HepG2 (cell line): Measurements from ENCODE around the gene ZKSCAN3. TPM values are rescaled to one million over a fixed set of nuclear protein-coding genes. Genes with fewer than 3 reads are reported as not detected.

Experiments used
- ATAC-seq: fragments of 200-7000 bp; cut with Tn5 transposase; 3 replicates; pipeline ENCODE4 v1.9.1; 2020; ENCODE audit warnings: mild to moderate bottlenecking, moderate library complexity
- BruUV-seq: library from RNA; stranded (reverse); fragments of 400-500 nt; replicated peaks from 2 replicates; lab custom pipeline; 2021; lab: Mats Ljungman, UMichigan
- CTCF ChIA-PET: fragments of 300-600 bp; formaldehyde crosslinking; extraction: SDS; loops from one replicate; lab custom pipeline; 2021; ENCODE audit warnings: low total read pairs, inconsistent platforms, low intra/inter-chr PET ratio; lab: Yijun Ruan, JAX
- POLR2A ChIA-PET: fragments of 350-600 bp; sonication (Branson Sonifier 250); formaldehyde crosslinking; loops from one replicate; lab custom pipeline; 2020; ENCODE audit warnings: antibody characterized with exemption, inconsistent platforms; lab: Yijun Ruan, JAX
- DNase-seq: peaks from one replicate; pipeline ENCODE4 v3.0.0-alpha.2; 2015; ENCODE audit warnings: low spot score
- FAIRE-seq: peaks from 3 replicates; lab custom pipeline; 2011; peaks lifted over from hg19 to GRCh38; lab: Jason Lieb, UNC
- H2AFZ ChIP-seq: one replicate; pipeline ENCODE4 v1.6.1; 2011; ENCODE audit warnings: low read length, inconsistent platforms
- H3K27ac ChIP-seq: fragments of 300-600 bp; 3 replicates; pipeline ENCODE4 v1.8.0; 2011; ENCODE audit warnings: mixed run types, mild to moderate bottlenecking, mixed read lengths, low read length, inconsistent platforms; ENCODE audit not compliant: insufficient read depth; ENCODE audit errors: extremely low read length
- H3K27me3 ChIP-seq, 2 experiments: fragments of 200-600 bp in 1 of 2; 2 replicates in 1 of 2; 3 replicates in 1 of 2; pipeline versions ENCODE4 v1.6.0 to v1.8.0; 2011; ENCODE audit warnings: low read length in 2 of 2, mild to moderate bottlenecking in 2 of 2, moderate library complexity in 2 of 2, inconsistent platforms in 1 of 2; ENCODE audit not compliant: insufficient read depth in 2 of 2, control insufficient read depth in 1 of 2
- H3K36me3 ChIP-seq, 2 experiments: fragments of 200-600 bp in 1 of 2; replicated peaks in 1 of 2; 2 replicates in 1 of 2; 3 replicates in 1 of 2; pipeline versions ENCODE4 v1.5.1 to v1.8.0; 2011; ENCODE audit warnings: low read length in 2 of 2, inconsistent platforms in 1 of 2; ENCODE audit not compliant: insufficient read depth in 2 of 2, control insufficient read depth in 1 of 2
- H3K4me1 ChIP-seq: 2 replicates; pipeline ENCODE4 v1.5.1; 2012; ENCODE audit warnings: low read length, inconsistent platforms; ENCODE audit not compliant: insufficient read depth
- H3K4me2 ChIP-seq: 2 replicates; pipeline ENCODE4 v1.6.0; 2011; ENCODE audit warnings: low read depth, low read length, inconsistent platforms
- H3K4me3 ChIP-seq, 3 experiments: fragments of 200-600 bp in 1 of 3; sonication (generic), shearing (Covaris generic) in 1 of 3; replicated peaks in 1 of 3; 2 replicates each; pipeline ENCODE4 v1.5.1; 2011 to 2016; ENCODE audit warnings: low read length in 3 of 3, inconsistent platforms in 2 of 3, low read depth in 2 of 3, mild to moderate bottlenecking in 2 of 3, control low read depth in 1 of 3, mixed read lengths in 1 of 3; ENCODE audit not compliant: insufficient read depth in 1 of 3
- H3K79me2 ChIP-seq: one replicate; pipeline ENCODE4 v1.6.1; 2011; ENCODE audit warnings: low read length, inconsistent platforms; ENCODE audit not compliant: insufficient read depth
- H3K9ac ChIP-seq: 2 replicates; pipeline ENCODE4 v1.6.0; 2011; ENCODE audit warnings: mild to moderate bottlenecking, low read depth, low read length, inconsistent platforms; ENCODE audit not compliant: insufficient read depth
- H3K9me3 ChIP-seq: 2 replicates; pipeline ENCODE4 v1.5.1; 2012; ENCODE audit warnings: mild to moderate bottlenecking, low read length
- H4K20me1 ChIP-seq: 2 replicates; pipeline ENCODE4 v1.6.0; 2011; ENCODE audit warnings: inconsistent platforms, mild to moderate bottlenecking, low read length, moderate library complexity; ENCODE audit not compliant: insufficient read depth
- CBX2 ChIP-seq, 2 experiments: fragments of 200-600 bp in 1 of 2; sonication (generic); formaldehyde crosslinking in 1 of 2; IDR thresholded peaks; 2 replicates each; pipeline versions ENCODE4 v1.7.0 to v1.8.1; 2018 to 2022; ENCODE audit warnings: low read depth in 2 of 2, low read length in 1 of 2, mild to moderate bottlenecking in 1 of 2, missing genetic modification reagents in 1 of 2
- GATAD2A ChIP-seq: IDR thresholded peaks from 2 replicates; pipeline ENCODE4 v1.6.1; 2016
- KDM3A ChIP-seq: IDR thresholded peaks from 2 replicates; pipeline ENCODE4 v1.6.1; 2018; ENCODE audit warnings: low read depth, missing compliant biosample characterization
- MXD4 ChIP-seq: IDR thresholded peaks from 2 replicates; pipeline ENCODE4 v1.6.1; 2016; ENCODE audit warnings: mild to moderate bottlenecking, missing biosample characterization, missing genetic modification reagents
- MXI1 ChIP-seq: IDR thresholded peaks from 3 replicates; pipeline ENCODE4 v1.6.1; 2012; ENCODE audit warnings: low read depth, low read length, inconsistent platforms, borderline replicate concordance
- RAD51 ChIP-seq: fragments of 450-650 bp; IDR thresholded peaks from 2 replicates; pipeline ENCODE4 v1.6.1; 2016; ENCODE audit warnings: borderline replicate concordance
- THAP11 ChIP-seq: IDR thresholded peaks from 2 replicates; pipeline ENCODE4 v1.6.1; 2016; ENCODE audit warnings: missing biosample characterization, missing genetic modification reagents
- ZBTB7B ChIP-seq: sonication (generic); formaldehyde crosslinking; IDR thresholded peaks from 2 replicates; pipeline ENCODE4 v1.4.0; 2020; ENCODE audit warnings: missing genetic modification reagents
- ZFP82 ChIP-seq: sonication (generic); formaldehyde crosslinking; IDR thresholded peaks from 2 replicates; pipeline ENCODE4 v1.5.1; 2020; ENCODE audit warnings: mild to moderate bottlenecking, missing genetic modification reagents, borderline replicate concordance
- ZMAT5 ChIP-seq: sonication (generic); formaldehyde crosslinking; IDR thresholded peaks from 2 replicates; pipeline ENCODE4 v1.5.0; 2020; ENCODE audit warnings: mild to moderate bottlenecking, low read depth, missing genetic modification reagents, borderline replicate concordance
- ZNF10 ChIP-seq: sonication (generic); formaldehyde crosslinking; IDR thresholded peaks from 2 replicates; pipeline ENCODE4 v1.4.0; 2020; ENCODE audit warnings: mild to moderate bottlenecking, low read depth, missing genetic modification reagents, borderline replicate concordance
- ZNF569 ChIP-seq: sonication (generic); formaldehyde crosslinking; IDR thresholded peaks from 2 replicates; pipeline ENCODE4 v1.5.0; 2020; ENCODE audit warnings: mild to moderate bottlenecking, missing genetic modification reagents, moderate library complexity, borderline replicate concordance
- ZNF761 ChIP-seq: sonication (generic); formaldehyde crosslinking; conservative IDR thresholded peaks from 2 replicates; pipeline ENCODE4 v1.4.0; 2020; ENCODE audit warnings: mild to moderate bottlenecking, missing genetic modification reagents
- ZSCAN12 ChIP-seq: sonication (generic); formaldehyde crosslinking; IDR thresholded peaks from 2 replicates; pipeline ENCODE4 v1.9.0; 2021; ENCODE audit warnings: mild to moderate bottlenecking, missing genetic modification reagents
- ZSCAN25 ChIP-seq: sonication (generic); formaldehyde crosslinking; IDR thresholded peaks from 2 replicates; pipeline ENCODE4 v1.8.0; 2022; ENCODE audit warnings: mild to moderate bottlenecking, missing genetic modification reagents
- ZSCAN30 ChIP-seq: sonication (generic); formaldehyde crosslinking; IDR thresholded peaks from 2 replicates; pipeline ENCODE4 v1.5.0; 2020; ENCODE audit warnings: mild to moderate bottlenecking, missing genetic modification reagents
- WGBS: methylation state at CpG from one replicate; pipeline ENCODE4 v1.1.6; 2017; ENCODE audit warnings: low lambda C conversion rate; 5-methylcytosine and 5-hydroxymethylcytosine counted together
- in situ Hi-C: cut with HindIII; loops from 2 replicates; pipeline ENCODE4 v1.10.0; 2017; ENCODE audit warnings: low pct_unique_long_range_greater_than_20kb; ENCODE audit not compliant: extremely low pct_ligation_motif_present
- intact Hi-C: fragments of 100-400 bp; cut with micrococcal nuclease; formaldehyde crosslinking; loops from one replicate; pipeline ENCODE4 v1.10.0; 2022; ENCODE audit not compliant: unreplicated experiment
- polyA plus RNA-seq, 8 experiments: library from polyadenylated mRNA; depleted of rRNA in 3 of 8; stranded (reverse) in 7 of 8; unstranded in 1 of 8; fragments of >200 nt; fragmentation: Illumina TruSeq in 4 of 8; extraction: Trizol in 4 of 8; gene quantifications; 2 replicates each; pipeline versions ENCODE4 v1.2.1 to v1.2.3, GENCODE V29; 2011 to 2016; ENCODE audit warnings: low read depth in 4 of 8, missing spikeins in 1 of 8, mixed read lengths in 1 of 8; ENCODE audit not compliant: insufficient read depth in 1 of 8
- total RNA-seq, 5 experiments: library from RNA; depleted of rRNA; stranded (reverse); fragments of >200 nt; fragmentation: Illumina TruSeq; extraction: Trizol; gene quantifications; 2 replicates each; pipeline ENCODE4 v1.2.3, GENCODE V29; 2016; ENCODE audit warnings: low read depth in 1 of 5
- TF ChIP-seq, protein P1 (sequence below): sonication (generic); formaldehyde crosslinking; IDR thresholded peaks from 2 replicates; pipeline ENCODE4 v1.4.0; 2020; ENCODE audit warnings: missing genetic modification reagents, borderline replicate concordance
- TF ChIP-seq, protein P2 (sequence below): sonication (generic); formaldehyde crosslinking; IDR thresholded peaks from 2 replicates; pipeline ENCODE4 v1.4.0; 2020; ENCODE audit warnings: mild to moderate bottlenecking, missing genetic modification reagents

The ZKSCAN3 gene
- total and polyA plus RNA-seq, 2 of the 13 experiments (the other 11 are each of a cell fraction or from before 2014, with no cell fraction given), result 3.3 to 7.4 TPM

GRCh38 chr6:28335564-28336283, 14.0 kb upstream of the ZKSCAN3 start, which contains the start of gene ZSCAN31:
ZSCAN31 (minus strand) TSS chr6:28336148; CDS start chr6:28329683, 6,465 bp downstream.
- Histone ChIP-seq H4K20me1 (no peaks in the 10 kb centered on the region), H2AFZ (peak within 1 kb of the TSS; percentile 68), H3K9ac (peak within 1 kb of the TSS; percentile 88), H3K27me3 (no peaks in the 10 kb centered on the region; a peak in 1 of 5 replicates), H3K79me2 (peaks cover 9% of the 10 kb centered on the region), H3K4me3 (peak within 1 kb of the TSS; percentile 78 to 94 (median 80)), H3K4me1 (peaks cover 25% of the 10 kb centered on the region), H3K4me2 (peak within 1 kb of the TSS; percentile 87), H3K9me3 (peaks cover 8% of the 10 kb centered on the region), H3K36me3 (no peaks in the 10 kb centered on the region), H3K27ac (peak within 1 kb of the TSS; percentile 96)
- FAIRE-seq (peak; percentile 95), ATAC-seq (peak; percentile 98), DNase-seq (peak; percentile 99)
- intact Hi-C loops (loop anchor here (1.0 kb wide), 2 partner anchors 10 to 11 kb away; no protein-coding TSS in a partner anchor), in situ Hi-C loops (no loop called here)
- ChIA-PET CTCF (no interaction called here), POLR2A (interaction anchor here (0.6 to 4.9 kb wide), 36 partner anchors 9 to 863 kb away, joined by 3 to 108 read pairs (median 6); partner anchors contain the start of genes PGBD1, ZKSCAN3, ZKSCAN4 and ZKSCAN8)
- WGBS, result 1% methylated on average over 33 of the region's 35 CpGs
- BruUV-seq, result TSS peak; percentile 91
- TF ChIP-seq CBX2 (IDR thresholded peaks at IDR 0.05; ENCODE audit: low read depth, low read length) (no peak), CBX2 (CRISPR knock-in tag; IDR thresholded peaks at IDR 0.05; ENCODE audit: low read depth) (no peak), ZSCAN12 (CRISPR knock-in tag) (0 out of 2 replicates have a peak, but pooled peaks have one; percentile 24), RAD51 (no peak), ZFP82 (CRISPR knock-in tag) (no peak), MXI1 (0 out of 3 replicates have a peak, but pooled peaks have one; percentile 3), ZNF10 (no peak), ZNF761 (peak; percentile 94), ZSCAN25 (CRISPR knock-in tag) (no peak), GATAD2A (CRISPR knock-in tag) (peak; percentile 71; the same call in 1 of the 2 replicates), ZNF569 (no peak), ZBTB7B (CRISPR knock-in tag) (peak; percentile 97), THAP11 (CRISPR knock-in tag) (peak; percentile 74), ZSCAN30 (CRISPR knock-in tag) (no peak), MXD4 (peak; percentile 58; the same call in 1 of the 2 replicates), KDM3A (CRISPR knock-in tag) (peak; percentile 71; the same call in 1 of the 2 replicates), ZMAT5 (CRISPR knock-in tag) (no peak)
- TF ChIP-seq, protein P1, sequence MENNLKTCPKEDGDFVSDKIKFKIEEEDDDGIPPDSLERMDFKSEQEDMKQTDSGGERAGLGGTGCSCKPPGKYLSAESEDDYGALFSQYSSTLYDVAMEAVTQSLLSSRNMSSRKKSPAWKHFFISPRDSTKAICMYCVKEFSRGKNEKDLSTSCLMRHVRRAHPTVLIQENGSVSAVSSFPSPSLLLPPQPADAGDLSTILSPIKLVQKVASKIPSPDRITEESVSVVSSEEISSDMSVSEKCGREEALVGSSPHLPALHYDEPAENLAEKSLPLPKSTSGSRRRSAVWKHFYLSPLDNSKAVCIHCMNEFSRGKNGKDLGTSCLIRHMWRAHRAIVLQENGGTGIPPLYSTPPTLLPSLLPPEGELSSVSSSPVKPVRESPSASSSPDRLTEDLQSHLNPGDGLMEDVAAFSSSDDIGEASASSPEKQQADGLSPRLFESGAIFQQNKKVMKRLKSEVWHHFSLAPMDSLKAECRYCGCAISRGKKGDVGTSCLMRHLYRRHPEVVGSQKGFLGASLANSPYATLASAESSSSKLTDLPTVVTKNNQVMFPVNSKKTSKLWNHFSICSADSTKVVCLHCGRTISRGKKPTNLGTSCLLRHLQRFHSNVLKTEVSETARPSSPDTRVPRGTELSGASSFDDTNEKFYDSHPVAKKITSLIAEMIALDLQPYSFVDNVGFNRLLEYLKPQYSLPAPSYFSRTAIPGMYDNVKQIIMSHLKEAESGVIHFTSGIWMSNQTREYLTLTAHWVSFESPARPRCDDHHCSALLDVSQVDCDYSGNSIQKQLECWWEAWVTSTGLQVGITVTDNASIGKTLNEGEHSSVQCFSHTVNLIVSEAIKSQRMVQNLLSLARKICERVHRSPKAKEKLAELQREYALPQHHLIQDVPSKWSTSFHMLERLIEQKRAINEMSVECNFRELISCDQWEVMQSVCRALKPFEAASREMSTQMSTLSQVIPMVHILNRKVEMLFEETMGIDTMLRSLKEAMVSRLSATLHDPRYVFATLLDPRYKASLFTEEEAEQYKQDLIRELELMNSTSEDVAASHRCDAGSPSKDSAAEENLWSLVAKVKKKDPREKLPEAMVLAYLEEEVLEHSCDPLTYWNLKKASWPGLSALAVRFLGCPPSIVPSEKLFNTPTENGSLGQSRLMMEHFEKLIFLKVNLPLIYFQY, result no peak; the same call in 1 of the 2 replicates
- TF ChIP-seq, protein P2, sequence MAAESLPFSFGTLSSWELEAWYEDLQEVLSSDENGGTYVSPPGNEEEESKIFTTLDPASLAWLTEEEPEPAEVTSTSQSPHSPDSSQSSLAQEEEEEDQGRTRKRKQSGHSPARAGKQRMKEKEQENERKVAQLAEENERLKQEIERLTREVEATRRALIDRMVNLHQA, result no peak
